Keratinocyte (primary cell): ENCODE results near the gene HS6ST3.

ENCODE experiments used
- CTCF ChIP-seq, 3 experiments: IDR thresholded peaks in 1 of 3; conservative IDR thresholded peaks in 1 of 3; optimal IDR thresholded peaks in 1 of 3; 2 replicates in 2 of 3; 3 replicates in 1 of 3; pipeline versions ENCODE3 to v1.5.1; 2011; ENCODE audit warnings: low read length in 3 of 3, mild to moderate bottlenecking in 3 of 3, moderate library complexity in 2 of 3, control low read depth in 1 of 3, inconsistent platforms in 1 of 3; ENCODE audit not compliant: insufficient read depth in 2 of 3; ENCODE audit errors: extremely low read depth in 1 of 3
- EZH2 ChIP-seq: IDR thresholded peaks from one replicate; pipeline ENCODE4 v1.6.1; 2012; ENCODE audit warnings: inconsistent platforms, mild to moderate bottlenecking, low read length, moderate library complexity

DNA sequence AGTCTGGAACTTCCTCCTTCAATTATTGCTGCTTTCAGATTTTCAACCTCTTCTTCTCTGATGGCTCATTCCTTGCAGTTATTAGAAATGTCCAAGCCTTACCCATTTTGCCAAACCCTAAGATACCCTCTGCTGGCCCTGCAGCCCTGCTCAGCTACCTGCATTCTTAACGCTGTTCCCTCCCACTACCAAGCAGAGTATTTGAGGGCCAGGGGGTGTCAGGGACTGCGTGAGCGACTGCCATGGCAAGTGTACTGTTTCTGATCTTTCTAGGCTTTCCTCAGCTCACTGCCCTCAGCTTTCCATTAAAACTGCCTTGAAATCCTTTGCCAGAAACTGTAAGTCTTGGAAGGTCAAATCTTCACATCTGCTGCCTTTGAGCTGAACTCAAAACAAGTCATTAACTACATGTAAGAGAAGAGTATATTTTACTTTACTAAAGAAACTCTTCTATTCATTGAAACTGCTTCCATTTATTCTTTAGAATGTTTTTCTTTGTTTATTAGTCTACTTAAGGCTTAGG lies 41.0 kb downstream of the HS6ST3 start:
- no peak for TF ChIP-seq CTCF (optimal IDR thresholded peaks at IDR 0.05 in 1 of 3, IDR thresholded peaks at IDR 0.05 in 1 of 3, conservative IDR thresholded peaks at IDR 0.05 in 1 of 3; ENCODE audit: extremely low read depth in 1 of 3, insufficient read depth in 2 of 3, low read length in 3 of 3)
- TF ChIP-seq EZH2: no peak
